ENCODE data around the gene C10orf62. TPM values are rescaled to one million over a fixed set of nuclear protein-coding genes. Genes with fewer than 3 reads are reported as not detected.

Gene C10orf62
- total and polyA plus RNA-seq, 2 of the 8 experiments (the other 6 are each of a cell fraction or from before 2014, with no cell fraction given), result 0.05 TPM; not detected in 1

DNA sequence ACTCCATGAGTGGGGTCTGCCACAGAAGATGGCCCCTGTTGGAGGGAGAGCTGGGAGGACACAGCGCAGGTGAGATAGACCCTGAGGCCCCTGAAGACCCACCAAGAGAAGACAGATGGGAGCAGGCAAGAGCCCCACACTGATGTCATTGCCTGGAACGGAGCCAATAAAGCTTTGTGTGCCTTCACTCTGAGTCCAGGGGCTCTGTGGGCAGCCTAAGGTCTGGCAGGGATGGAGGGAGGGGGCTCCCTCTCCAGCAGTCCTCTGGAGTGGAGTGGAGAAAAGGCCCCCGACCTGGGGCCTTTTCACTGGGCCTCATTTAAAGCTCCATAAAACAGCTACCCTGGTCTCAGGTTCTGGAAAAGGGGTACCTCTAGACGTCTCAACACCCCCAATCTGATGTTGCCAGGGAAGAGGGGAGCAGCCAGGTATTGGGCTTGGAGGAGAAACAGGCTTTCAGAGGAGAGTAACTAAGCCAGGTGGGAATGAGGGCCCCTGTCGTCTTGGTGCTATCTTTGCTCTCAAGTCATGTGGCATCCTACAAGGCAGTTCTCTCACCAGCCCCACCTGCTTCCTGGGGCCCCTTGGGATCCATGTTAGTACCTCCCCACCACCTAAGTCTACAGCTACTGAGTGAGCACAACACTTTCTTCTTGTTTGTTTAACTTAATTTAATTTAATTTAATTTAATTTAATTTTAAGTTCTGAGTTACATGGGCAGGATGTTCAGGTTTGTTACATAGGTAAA, 1.4 kb downstream of the C10orf62 start:
- ChIA-PET CTCF (ENCODE audit: partially characterized antibody) (interaction anchor here (1.1 to 3.4 kb wide), 10 partner anchors 7 to 129 kb away, joined by 3 to 20 read pairs (median 6); partner anchors contain the start of gene ANKRD2), POLR2A (ENCODE audit: partially characterized antibody) (interaction anchor here (1.0 kb wide), 1 partner anchor 123 kb away, joined by 3 read pairs; the partner anchor contains the start of gene MARVELD1)
- H2BK5ac ChIP-seq (ENCODE audit: low read depth, low read length), result no peak overlapping the region
- no peaks in the 10 kb centered on the region for H3K4me1 ChIP-seq (replicated peaks in 1 of 4; ENCODE audit: control insufficient read depth in 3 of 4, insufficient read depth in 4 of 4, low read length in 3 of 4)
- 83% methylated on average over 5 of the region's 5 CpGs; no CpG with 5 or more reads in 1 of the 2 experiments for WGBS, 2 experiments (ENCODE audit: extremely low coverage in 1 of 2, insufficient coverage in 1 of 2, insufficient read length in 1 of 2, insufficient replicate concordance in 2 of 2, low coverage in 1 of 2, low lambda C conversion rate in 2 of 2, missing lambda C conversion rate in 1 of 2)
- no peak overlapping the region for H3K4me3 ChIP-seq (ENCODE audit: extremely low read depth in 1 of 4, insufficient read depth in 2 of 4, low read depth in 3 of 4, low read length in 4 of 4)
- no peak overlapping the region for H3K4ac ChIP-seq (replicated peaks; ENCODE audit: insufficient read length, low read depth, low read length)
- no peaks in the 10 kb centered on the region for H3K79me2 ChIP-seq (ENCODE audit: control insufficient read depth in 1 of 2, insufficient read depth in 2 of 2, low read length in 2 of 2)
- H2AFZ ChIP-seq (ENCODE audit: low read length), result no peak overlapping the region
- H2AK5ac ChIP-seq (ENCODE audit: low read depth, low read length), result no peak overlapping the region
- no peak overlapping the region for H2BK20ac ChIP-seq (ENCODE audit: low read length)
- DNase-seq (ENCODE audit: low read depth in 1 of 2, low spot score in 2 of 2) (no peak), FAIRE-seq (no peak)
- no peaks in the 10 kb centered on the region for H3K9me3 ChIP-seq (ENCODE audit: insufficient read depth in 2 of 2, low read depth in 1 of 2, low read length in 1 of 2)
- no peak overlapping the region for H3K56ac ChIP-seq (replicated peaks; ENCODE audit: insufficient read length, low read depth, low read length)
- H4K91ac ChIP-seq (replicated peaks; ENCODE audit: insufficient read length, low read length), result no peak overlapping the region
- no peak overlapping the region for H3K9ac ChIP-seq (replicated peaks in 1 of 4; ENCODE audit: extremely low read depth in 1 of 4, low read depth in 3 of 4, low read length in 3 of 4)
- no peak overlapping the region for H2BK15ac ChIP-seq (ENCODE audit: low read length)
- no peaks in the 10 kb centered on the region for H3K27me3 ChIP-seq (replicated peaks in 1 of 4; ENCODE audit: control insufficient read depth in 3 of 4, extremely low read depth in 1 of 4, insufficient read depth in 3 of 4, low read length in 3 of 4)
- no peaks in the 10 kb centered on the region for H3K36me3 ChIP-seq (ENCODE audit: control insufficient read depth in 2 of 4, insufficient read depth in 4 of 4, low read length in 3 of 4)
- no peak overlapping the region for H3K27ac ChIP-seq (ENCODE audit: low read depth, low read length)
- no peak overlapping the region for H4K8ac ChIP-seq (ENCODE audit: extremely low read depth, insufficient read depth, low read length)
- H3K14ac ChIP-seq (ENCODE audit: insufficient read length), result no peak overlapping the region
- no peak overlapping the region for H3K18ac ChIP-seq (ENCODE audit: extremely low read depth, low read length)
- peaks cover 1% of the 10 kb centered on the region; the same call in 1 of the 2 replicates for H3K23me2 ChIP-seq (ENCODE audit: low read depth, low read length)
- no peak overlapping the region for H4K5ac ChIP-seq (ENCODE audit: insufficient read length, low read depth, low read length)
- no peak overlapping the region for H2BK120ac ChIP-seq (replicated peaks; ENCODE audit: low read depth, low read length)
- H3K23ac ChIP-seq (ENCODE audit: insufficient read length), result no peak overlapping the region
- H3K79me1 ChIP-seq (ENCODE audit: low read depth, low read length), result no peaks in the 10 kb centered on the region
- no peak overlapping the region for H3K4me2 ChIP-seq (ENCODE audit: insufficient read depth in 1 of 2, low read depth in 2 of 2, low read length in 2 of 2)
- H2BK12ac ChIP-seq (ENCODE audit: low read depth, low read length), result no peak overlapping the region
- H4K20me1 ChIP-seq (replicated peaks in 1 of 2; ENCODE audit: control insufficient read depth in 1 of 2, insufficient read depth in 2 of 2, low read length in 2 of 2), result no peaks in the 10 kb centered on the region
- TF ChIP-seq SAP30 (IDR thresholded peaks at IDR 0.05; ENCODE audit: insufficient read depth, insufficient replicate concordance, low read length) (no peak), NANOG (IDR thresholded peaks at IDR 0.05; ENCODE audit: insufficient read depth, low read depth, low read length, poor library complexity, severe bottlenecking) (no peak), CEBPB (IDR thresholded peaks at IDR 0.05; ENCODE audit: low read depth, low read length) (no peak), EZH2 (IDR thresholded peaks at IDR 0.05; ENCODE audit: low read depth, low read length, severe bottlenecking) (no peak)
